NB4 (cell line): ENCODE measurements around the gene VAMP7.

Experiments used
- POLR2A ChIP-seq: IDR thresholded peaks from 2 replicates; pipeline ENCODE4 v1.6.1; 2011; ENCODE audit warnings: mild to moderate bottlenecking; ENCODE audit not compliant: insufficient read length; ENCODE audit errors: extremely low read depth
- TF ChIP-seq, protein P1 (sequence below): IDR thresholded peaks from one replicate; pipeline ENCODE4 v1.5.1; 2012; ENCODE audit warnings: low read depth, low read length
- TF ChIP-seq, protein P2 (sequence below): IDR thresholded peaks from 2 replicates; pipeline ENCODE4 v1.6.1; 2011; ENCODE audit warnings: low read depth, low read length

DNA sequence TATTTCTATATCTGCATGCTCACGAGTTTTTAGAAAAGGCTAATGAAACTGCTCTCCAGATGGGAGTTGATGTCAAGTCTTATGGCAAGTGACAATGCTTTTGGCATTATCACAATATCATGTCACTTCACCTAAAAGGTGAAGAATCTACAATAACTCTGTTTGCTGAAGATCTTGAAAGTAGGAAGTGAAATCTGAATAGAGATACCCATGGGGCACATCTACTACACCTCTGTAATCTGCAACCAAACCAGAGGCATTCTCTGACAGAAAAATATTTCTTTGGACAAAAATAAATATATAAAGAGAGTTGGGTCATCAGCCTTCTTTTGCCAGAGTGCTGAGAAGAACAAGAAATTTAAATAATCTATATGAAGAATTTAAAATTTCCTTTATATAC lies 3.9 kb upstream of the VAMP7 start:
- TF ChIP-seq, protein P1, sequence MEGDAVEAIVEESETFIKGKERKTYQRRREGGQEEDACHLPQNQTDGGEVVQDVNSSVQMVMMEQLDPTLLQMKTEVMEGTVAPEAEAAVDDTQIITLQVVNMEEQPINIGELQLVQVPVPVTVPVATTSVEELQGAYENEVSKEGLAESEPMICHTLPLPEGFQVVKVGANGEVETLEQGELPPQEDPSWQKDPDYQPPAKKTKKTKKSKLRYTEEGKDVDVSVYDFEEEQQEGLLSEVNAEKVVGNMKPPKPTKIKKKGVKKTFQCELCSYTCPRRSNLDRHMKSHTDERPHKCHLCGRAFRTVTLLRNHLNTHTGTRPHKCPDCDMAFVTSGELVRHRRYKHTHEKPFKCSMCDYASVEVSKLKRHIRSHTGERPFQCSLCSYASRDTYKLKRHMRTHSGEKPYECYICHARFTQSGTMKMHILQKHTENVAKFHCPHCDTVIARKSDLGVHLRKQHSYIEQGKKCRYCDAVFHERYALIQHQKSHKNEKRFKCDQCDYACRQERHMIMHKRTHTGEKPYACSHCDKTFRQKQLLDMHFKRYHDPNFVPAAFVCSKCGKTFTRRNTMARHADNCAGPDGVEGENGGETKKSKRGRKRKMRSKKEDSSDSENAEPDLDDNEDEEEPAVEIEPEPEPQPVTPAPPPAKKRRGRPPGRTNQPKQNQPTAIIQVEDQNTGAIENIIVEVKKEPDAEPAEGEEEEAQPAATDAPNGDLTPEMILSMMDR = no peak
- no peak for TF ChIP-seq POLR2A
- TF ChIP-seq, protein P2, sequence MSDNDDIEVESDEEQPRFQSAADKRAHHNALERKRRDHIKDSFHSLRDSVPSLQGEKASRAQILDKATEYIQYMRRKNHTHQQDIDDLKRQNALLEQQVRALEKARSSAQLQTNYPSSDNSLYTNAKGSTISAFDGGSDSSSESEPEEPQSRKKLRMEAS = no peak
